H7 (cell line): ENCODE results near the gene GIT2. TPM values are rescaled to one million over a fixed set of nuclear protein-coding genes. Genes with fewer than 3 reads are reported as not detected.

ENCODE experiments used
- total RNA-seq: library from RNA; depleted of rRNA; stranded (reverse); fragments of >200 nt; shearing (Covaris generic); gene quantifications from 2 replicates; pipeline ENCODE4 v1.2.3, GENCODE V29; 2014; rRNA removed

The GIT2 gene
- total RNA-seq, 1 experiment from 2014 or later = 16.3 TPM

Other genes with a start within 250 kb of the GIT2 start
- gene TRPV4, start 163.0 kb downstream of the GIT2 start, total RNA-seq = 1.6 and 4.0 TPM in 2 replicates
- 24.1 and 28.8 TPM in 2 replicates for gene GLTP, start 115.8 kb downstream of the GIT2 start, total RNA-seq
- 13.3 and 16.4 TPM in 2 replicates for gene TCHP, start 96.1 kb downstream of the GIT2 start, total RNA-seq
- 24.6 and 25.9 TPM in 2 replicates for gene ANKRD13A, start 3.1 kb upstream of the GIT2 start, total RNA-seq
- 14.9 and 31.0 TPM in 2 replicates for gene C12orf76, start 52.2 kb upstream of the GIT2 start, total RNA-seq
- gene IFT81, start 128.0 kb upstream of the GIT2 start, total RNA-seq = 7.0 and 11.3 TPM in 2 replicates